ENCODE measurements around the gene ZNF678. TPM values are rescaled to one million over a fixed set of nuclear protein-coding genes. Genes with fewer than 3 reads are reported as not detected.

Gene ZNF678
- total and polyA plus RNA-seq, 8 donors: 0.65 to 34.1 (median 4.7) TPM

- peaks cover 51 to 100% (median 93%) of the 10 kb centered on the region in 4 donors for H3K9me3 ChIP-seq
- TF ChIP-seq CTCF (IDR thresholded peaks at IDR 0.05) (no peak), EP300 (IDR thresholded peaks at IDR 0.05) (no peak), POLR2AphosphoS5 (IDR thresholded peaks at IDR 0.05) (no peak), POLR2A (IDR thresholded peaks at IDR 0.05) (no peak)
- DNase-seq: no peak
- no peak overlapping the region for H3K4me3 ChIP-seq
- no peak overlapping the region for H3K27ac ChIP-seq
- 96 to 99% (median 98%) methylated on average over 9 of the region's 9 CpGs for WGBS, 5 donors
- no peaks in the 10 kb centered on the region for H3K27me3 ChIP-seq
- intact Hi-C loops (cut with DNase I; ENCODE audit: low total_unique reads): no loop called here
- H3K4me1 ChIP-seq: no peaks in the 10 kb centered on the region
- peaks cover 0 to 60% (median 10%) of the 10 kb centered on the region in 4 donors for H3K36me3 ChIP-seq
Measured at GRCh38 chr1:227635596-227635995, 72.2 kb downstream of the ZNF678 start.

GRCh38 chr1:227654431-227654830 is 91.1 kb downstream of the ZNF678 start:
- Histone ChIP-seq H3K4me1 (no peaks in the 10 kb centered on the region), H3K9me3 (peaks cover 77 to 100% (median 97%) of the 10 kb centered on the region in 4 donors), H3K27me3 (no peaks in the 10 kb centered on the region), H3K4me3 (no peak overlapping the region), H3K36me3 (peaks cover 23 to 90% (median 50%) of the 10 kb centered on the region in 4 donors), H3K27ac (no peak overlapping the region)
- DNase-seq: no peak
- no peak for TF ChIP-seq POLR2AphosphoS5 (IDR thresholded peaks at IDR 0.05)
- TF ChIP-seq EP300 (IDR thresholded peaks at IDR 0.05): no peak
- TF ChIP-seq POLR2A (IDR thresholded peaks at IDR 0.05): no peak
- TF ChIP-seq CTCF (IDR thresholded peaks at IDR 0.05): no peak
- 89 to 99% (median 97%) methylated on average over 2 of the region's 2 CpGs for WGBS, 5 donors
- intact Hi-C loops (cut with DNase I; ENCODE audit: low total_unique reads): no loop called here

GRCh38 chr1:227654858-227655752 is 91.7 kb downstream of the ZNF678 start:
- peaks cover 23 to 90% (median 45%) of the 10 kb centered on the region in 4 donors for H3K36me3 ChIP-seq

GRCh38 chr1:227661495-227661894 is 98.1 kb downstream of the ZNF678 start:
- H3K27ac ChIP-seq: no peak overlapping the region
- H3K9me3 ChIP-seq: peaks cover 74 to 100% (median 96%) of the 10 kb centered on the region in 4 donors
- TF ChIP-seq EP300 (IDR thresholded peaks at IDR 0.05) (no peak), POLR2AphosphoS5 (IDR thresholded peaks at IDR 0.05) (no peak), CTCF (IDR thresholded peaks at IDR 0.05) (no peak), POLR2A (IDR thresholded peaks at IDR 0.05) (no peak)
- no peak for DNase-seq
- peaks cover 0 to 78% (median 8%) of the 10 kb centered on the region in 4 donors for H3K36me3 ChIP-seq
- no peaks in the 10 kb centered on the region for H3K4me1 ChIP-seq
- no peak overlapping the region for H3K4me3 ChIP-seq
- intact Hi-C loops (cut with DNase I; ENCODE audit: low total_unique reads): no loop called here
- H3K27me3 ChIP-seq: no peaks in the 10 kb centered on the region

More at GRCh38 chr1:227654858-227655752, 91.7 kb downstream of the ZNF678 start:
- DNase-seq: no peak
- TF ChIP-seq POLR2AphosphoS5 (IDR thresholded peaks at IDR 0.05) (no peak), POLR2A (IDR thresholded peaks at IDR 0.05) (no peak), CTCF (IDR thresholded peaks at IDR 0.05) (no peak), EP300 (IDR thresholded peaks at IDR 0.05) (no peak)
- no peak overlapping the region for H3K27ac ChIP-seq
- intact Hi-C loops (cut with DNase I; ENCODE audit: low total_unique reads): no loop called here
- H3K27me3 ChIP-seq: no peaks in the 10 kb centered on the region
- no peak overlapping the region for H3K4me3 ChIP-seq
- no peaks in the 10 kb centered on the region for H3K4me1 ChIP-seq
- WGBS, 5 donors: 93 to 97% (median 95%) methylated on average over 6 of the region's 6 CpGs
- peaks cover 79 to 100% (median 95%) of the 10 kb centered on the region in 4 donors for H3K9me3 ChIP-seq
